Measurements from ENCODE around the gene ATP1A2.

ATP1A2 gene

DNA sequence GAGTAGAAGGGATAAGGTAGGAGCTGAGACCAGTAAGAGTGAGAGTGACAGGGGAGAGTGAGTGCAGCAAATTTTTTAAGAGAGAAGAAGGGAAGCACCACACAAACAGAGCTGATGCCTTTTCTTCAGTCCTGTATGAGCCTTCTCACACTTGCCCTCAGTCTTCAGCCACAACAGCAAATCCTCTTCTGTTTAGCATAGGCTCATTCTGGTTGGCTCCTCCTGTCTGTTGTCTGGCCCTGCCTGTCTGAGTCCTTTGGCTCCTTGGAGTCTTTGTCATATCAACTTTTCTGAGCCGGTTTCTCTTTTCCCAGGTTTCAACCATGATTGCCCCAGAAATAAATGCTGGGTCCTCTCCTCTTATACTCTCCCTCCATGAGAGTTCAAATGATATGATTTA lies 62.1 kb downstream of the ATP1A2 start:
- Histone ChIP-seq H3K9me2 (ENCODE audit: low read depth, low read length) (no peaks in the 10 kb centered on the region), H3K4me3 (ENCODE audit: low read depth, low read length, poor library complexity, severe bottlenecking) (no peak overlapping the region), H3F3A (ENCODE audit: insufficient read depth, low read length) (no peaks in the 10 kb centered on the region), H3K4me1 (ENCODE audit: insufficient read depth, low read length, severe bottlenecking) (no peaks in the 10 kb centered on the region), H2AFZ (ENCODE audit: low read length) (no peak overlapping the region), H3K79me2 (ENCODE audit: insufficient read depth, low read length) (no peaks in the 10 kb centered on the region), H3K4me2 (ENCODE audit: low read length) (no peak overlapping the region), H3K27me3 (ENCODE audit: insufficient read depth, low read length) (peaks cover 5% of the 10 kb centered on the region; the same call in 1 of the 2 replicates), H3K9me3 (ENCODE audit: low read length) (no peaks in the 10 kb centered on the region), H3K9ac (ENCODE audit: low read length) (no peak overlapping the region), H3K27ac (ENCODE audit: low read depth, low read length, poor library complexity, severe bottlenecking) (no peak overlapping the region), H4K20me1 (ENCODE audit: insufficient read depth, low read length) (no peaks in the 10 kb centered on the region), H3K36me3 (ENCODE audit: insufficient read depth, low read length) (no peaks in the 10 kb centered on the region)
- no peak for TF ChIP-seq EZH2 (IDR thresholded peaks at IDR 0.05; ENCODE audit: borderline replicate concordance, low read length)
- TF ChIP-seq, protein P1, sequence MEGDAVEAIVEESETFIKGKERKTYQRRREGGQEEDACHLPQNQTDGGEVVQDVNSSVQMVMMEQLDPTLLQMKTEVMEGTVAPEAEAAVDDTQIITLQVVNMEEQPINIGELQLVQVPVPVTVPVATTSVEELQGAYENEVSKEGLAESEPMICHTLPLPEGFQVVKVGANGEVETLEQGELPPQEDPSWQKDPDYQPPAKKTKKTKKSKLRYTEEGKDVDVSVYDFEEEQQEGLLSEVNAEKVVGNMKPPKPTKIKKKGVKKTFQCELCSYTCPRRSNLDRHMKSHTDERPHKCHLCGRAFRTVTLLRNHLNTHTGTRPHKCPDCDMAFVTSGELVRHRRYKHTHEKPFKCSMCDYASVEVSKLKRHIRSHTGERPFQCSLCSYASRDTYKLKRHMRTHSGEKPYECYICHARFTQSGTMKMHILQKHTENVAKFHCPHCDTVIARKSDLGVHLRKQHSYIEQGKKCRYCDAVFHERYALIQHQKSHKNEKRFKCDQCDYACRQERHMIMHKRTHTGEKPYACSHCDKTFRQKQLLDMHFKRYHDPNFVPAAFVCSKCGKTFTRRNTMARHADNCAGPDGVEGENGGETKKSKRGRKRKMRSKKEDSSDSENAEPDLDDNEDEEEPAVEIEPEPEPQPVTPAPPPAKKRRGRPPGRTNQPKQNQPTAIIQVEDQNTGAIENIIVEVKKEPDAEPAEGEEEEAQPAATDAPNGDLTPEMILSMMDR (IDR thresholded peaks at IDR 0.05; ENCODE audit: low read length): no peak

DNA sequence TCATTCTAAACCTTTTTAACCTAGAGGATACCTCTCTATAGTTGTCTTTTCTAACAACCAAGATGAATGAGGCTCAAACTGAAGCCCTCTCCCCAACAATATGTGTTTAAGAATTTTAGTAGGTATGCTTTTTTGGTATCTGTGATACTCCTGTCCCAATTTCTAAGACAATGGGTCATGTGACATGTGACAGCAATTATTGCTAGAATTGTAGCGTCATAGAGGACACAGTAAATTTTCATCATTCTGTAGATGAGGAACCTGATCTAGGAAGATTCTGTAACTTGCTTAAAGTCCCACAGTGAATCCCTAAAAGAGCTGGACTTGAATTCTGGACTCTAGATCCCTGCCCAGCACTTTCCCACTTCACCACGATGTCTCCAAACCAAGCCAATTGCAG lies 63.2 kb downstream of the ATP1A2 start:
- Histone ChIP-seq H3K36me3 (ENCODE audit: insufficient read depth, low read length) (no peaks in the 10 kb centered on the region), H3K9ac (ENCODE audit: low read length) (no peak overlapping the region), H3F3A (ENCODE audit: insufficient read depth, low read length) (no peaks in the 10 kb centered on the region), H3K27me3 (ENCODE audit: insufficient read depth, low read length) (peaks cover 5% of the 10 kb centered on the region; the same call in 1 of the 2 replicates), H3K4me3 (ENCODE audit: low read depth, low read length, poor library complexity, severe bottlenecking) (no peak overlapping the region), H3K9me2 (ENCODE audit: low read depth, low read length) (no peaks in the 10 kb centered on the region), H4K20me1 (ENCODE audit: insufficient read depth, low read length) (no peaks in the 10 kb centered on the region), H3K27ac (ENCODE audit: low read depth, low read length, poor library complexity, severe bottlenecking) (no peak overlapping the region), H3K4me1 (ENCODE audit: insufficient read depth, low read length, severe bottlenecking) (no peaks in the 10 kb centered on the region), H2AFZ (ENCODE audit: low read length) (no peak overlapping the region), H3K79me2 (ENCODE audit: insufficient read depth, low read length) (no peaks in the 10 kb centered on the region), H3K4me2 (ENCODE audit: low read length) (no peak overlapping the region), H3K9me3 (ENCODE audit: low read length) (no peaks in the 10 kb centered on the region)
- TF ChIP-seq, protein P1 (IDR thresholded peaks at IDR 0.05; ENCODE audit: low read length): no peak
- no peak for TF ChIP-seq EZH2 (IDR thresholded peaks at IDR 0.05; ENCODE audit: borderline replicate concordance, low read length)

DNA sequence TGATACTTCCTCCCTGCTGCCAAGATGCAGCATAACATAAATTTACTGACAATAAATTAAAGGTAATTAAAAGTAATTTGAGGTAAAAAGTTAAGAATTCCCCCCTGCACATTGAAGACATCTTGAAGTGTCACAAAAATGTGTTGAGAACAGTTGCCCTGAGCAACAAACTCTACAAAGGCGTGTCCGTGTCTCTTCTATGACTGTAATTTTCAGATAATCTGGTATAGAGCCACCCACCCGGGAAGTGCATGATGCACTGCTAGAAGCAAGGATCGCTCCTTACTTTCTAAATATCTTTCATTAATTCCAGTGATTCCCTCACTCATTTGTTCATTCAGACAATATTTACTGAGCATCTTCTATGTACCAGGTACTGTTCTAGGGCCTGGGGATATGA lies 63.8 kb downstream of the ATP1A2 start:
- Histone ChIP-seq H4K20me1 (ENCODE audit: insufficient read depth, low read length) (no peaks in the 10 kb centered on the region), H3K4me3 (ENCODE audit: low read depth, low read length, poor library complexity, severe bottlenecking) (no peak overlapping the region), H3K4me1 (ENCODE audit: insufficient read depth, low read length, severe bottlenecking) (no peaks in the 10 kb centered on the region), H3K9me3 (ENCODE audit: low read length) (no peaks in the 10 kb centered on the region), H3K36me3 (ENCODE audit: insufficient read depth, low read length) (no peaks in the 10 kb centered on the region), H3K27ac (ENCODE audit: low read depth, low read length, poor library complexity, severe bottlenecking) (no peak overlapping the region), H3F3A (ENCODE audit: insufficient read depth, low read length) (no peaks in the 10 kb centered on the region), H3K9me2 (ENCODE audit: low read depth, low read length) (no peaks in the 10 kb centered on the region), H2AFZ (ENCODE audit: low read length) (no peak overlapping the region), H3K9ac (ENCODE audit: low read length) (no peak overlapping the region), H3K79me2 (ENCODE audit: insufficient read depth, low read length) (no peaks in the 10 kb centered on the region), H3K27me3 (ENCODE audit: insufficient read depth, low read length) (peaks cover 3% of the 10 kb centered on the region; the same call in 1 of the 2 replicates), H3K4me2 (ENCODE audit: low read length) (no peak overlapping the region)
- TF ChIP-seq, protein P1 (IDR thresholded peaks at IDR 0.05; ENCODE audit: low read length): no peak
- no peak for TF ChIP-seq EZH2 (IDR thresholded peaks at IDR 0.05; ENCODE audit: borderline replicate concordance, low read length)
